IMR-90 (cell line): ENCODE results near the gene FBXW11. TPM values are rescaled to one million over a fixed set of nuclear protein-coding genes. Genes with fewer than 3 reads are reported as not detected.

ENCODE experiments used
- ATAC-seq: fragments of 200-7000 bp; cut with Tn5 transposase; 2 replicates; pipeline ENCODE4 v1.9.1; 2020; ENCODE audit warnings: low read depth, mild to moderate bottlenecking, moderate library complexity
- BruUV-seq: library from RNA; stranded (reverse); fragments of 400-500 nt; replicated peaks from 2 replicates; lab custom pipeline; 2021; lab: Mats Ljungman, UMichigan
- CTCF ChIA-PET: fragments of 300-600 bp; formaldehyde crosslinking; extraction: SDS; loops from one replicate; lab custom pipeline; 2021; ENCODE audit warnings: antibody characterized with exemption; lab: Yijun Ruan, JAX
- POLR2A ChIA-PET: fragments of 300-600 bp; sonication (Branson Sonifier 250); formaldehyde crosslinking; loops from one replicate; lab custom pipeline; 2022; ENCODE audit warnings: antibody characterized with exemption; ENCODE audit not compliant: unreplicated experiment; lab: Charles Lee
- DNase-seq: peaks from one replicate; pipeline ENCODE4 v3.0.0; 2013
- H2AFZ ChIP-seq: replicated peaks from 2 replicates; pipeline ENCODE3; 2013; ENCODE audit warnings: low read length, mild to moderate bottlenecking; ENCODE audit not compliant: poor library complexity
- H2AK5ac ChIP-seq: 2 replicates; pipeline ENCODE4 v1.6.1; 2013; ENCODE audit warnings: low read depth, low read length, inconsistent platforms
- H2AK9ac ChIP-seq: replicated peaks from 2 replicates; pipeline ENCODE3; 2013; ENCODE audit warnings: mild to moderate bottlenecking, low read depth, low read length, moderate library complexity; ENCODE audit not compliant: poor library complexity
- H2BK120ac ChIP-seq: 2 replicates; pipeline ENCODE4 v1.6.1; 2013; ENCODE audit warnings: low read depth, low read length, inconsistent platforms
- H2BK15ac ChIP-seq: 3 replicates; pipeline ENCODE4 v1.6.1; 2013; ENCODE audit warnings: low read depth, low read length, inconsistent platforms
- H2BK20ac ChIP-seq: 2 replicates; pipeline ENCODE4 v1.6.1; 2013; ENCODE audit warnings: low read depth, mild to moderate bottlenecking, inconsistent platforms, low read length, moderate library complexity
- H2BK5ac ChIP-seq: 2 replicates; pipeline ENCODE4 v1.6.1; 2013; ENCODE audit warnings: mild to moderate bottlenecking, low read depth, low read length, inconsistent platforms; ENCODE audit not compliant: poor library complexity, severe bottlenecking
- H3K14ac ChIP-seq: replicated peaks from 2 replicates; pipeline ENCODE4 v1.6.1; 2013; ENCODE audit warnings: low read depth, low read length, inconsistent platforms
- H3K18ac ChIP-seq: 2 replicates; pipeline ENCODE4 v1.6.1; 2013; ENCODE audit warnings: low read depth, low read length, control low read depth
- H3K23ac ChIP-seq: 2 replicates; pipeline ENCODE4 v1.6.1; 2013; ENCODE audit warnings: low read depth, low read length, inconsistent platforms
- H3K27ac ChIP-seq: 2 replicates; pipeline ENCODE4 v1.5.1; 2013; ENCODE audit warnings: mild to moderate bottlenecking, control low read depth, low read length; ENCODE audit not compliant: insufficient read depth
- H3K27me3 ChIP-seq: 2 replicates; pipeline ENCODE4 v1.6.1; 2013; ENCODE audit warnings: low read length; ENCODE audit not compliant: control insufficient read depth, insufficient read depth
- H3K36me3 ChIP-seq: 2 replicates; pipeline ENCODE4 v1.6.1; 2013; ENCODE audit warnings: low read length, mixed read lengths; ENCODE audit not compliant: control insufficient read depth, insufficient read depth
- H3K4ac ChIP-seq: 2 replicates; pipeline ENCODE4 v1.6.1; 2013; ENCODE audit warnings: low read depth, low read length, inconsistent platforms
- H3K4me1 ChIP-seq: 2 replicates; pipeline ENCODE4 v1.6.1; 2013; ENCODE audit warnings: low read length, mixed read lengths; ENCODE audit not compliant: control insufficient read depth, insufficient read depth
- H3K4me2 ChIP-seq: 2 replicates; pipeline ENCODE4 v1.6.1; 2013; ENCODE audit warnings: low read depth, mild to moderate bottlenecking, control low read depth, low read length, moderate library complexity
- H3K4me3 ChIP-seq: 2 replicates; pipeline ENCODE4 v1.5.1; 2013; ENCODE audit warnings: low read depth, mild to moderate bottlenecking, control low read depth, low read length, moderate library complexity; ENCODE audit not compliant: insufficient read depth
- H3K56ac ChIP-seq: 2 replicates; pipeline ENCODE4 v1.6.1; 2013; ENCODE audit warnings: low read length, inconsistent platforms; ENCODE audit not compliant: insufficient read depth; ENCODE audit errors: extremely low read depth
- H3K79me1 ChIP-seq, 2 experiments: 2 replicates each; pipeline ENCODE4 v1.6.1; 2013; ENCODE audit warnings: low read length in 2 of 2, inconsistent platforms in 1 of 2, low read depth in 1 of 2
- H3K9ac ChIP-seq: 2 replicates; pipeline ENCODE4 v1.6.1; 2013; ENCODE audit warnings: low read depth, low read length, control low read depth
- H3K9me1 ChIP-seq: 2 replicates; pipeline ENCODE4 v1.6.1; 2013; ENCODE audit warnings: low read length, inconsistent platforms; ENCODE audit not compliant: insufficient read depth
- H3K9me3 ChIP-seq: 2 replicates; pipeline ENCODE4 v1.6.1; 2013; ENCODE audit warnings: low read length; ENCODE audit not compliant: control insufficient read depth, insufficient read depth
- H4K20me1 ChIP-seq: 2 replicates; pipeline ENCODE4 v1.6.1; 2013; ENCODE audit warnings: low read length, inconsistent platforms; ENCODE audit not compliant: insufficient read depth
- H4K5ac ChIP-seq: 2 replicates; pipeline ENCODE4 v1.6.1; 2013; ENCODE audit warnings: mild to moderate bottlenecking, low read depth, low read length, control low read depth
- H4K8ac ChIP-seq, 2 experiments: 2 replicates each; pipeline ENCODE4 v1.6.1; 2013; ENCODE audit warnings: low read depth in 2 of 2, low read length in 2 of 2, control low read depth in 1 of 2, inconsistent platforms in 1 of 2
- H4K91ac ChIP-seq: 2 replicates; pipeline ENCODE4 v1.6.1; 2013; ENCODE audit warnings: low read depth, low read length, inconsistent platforms; ENCODE audit not compliant: insufficient read depth
- BHLHE40 ChIP-seq: fragments of 150-350 bp; IDR thresholded peaks from 2 replicates; pipeline ENCODE4 v1.6.1; 2016; ENCODE audit warnings: mild to moderate bottlenecking, low read depth, low read length
- CEBPB ChIP-seq: IDR thresholded peaks from 2 replicates; pipeline ENCODE4 v1.6.1; 2012; ENCODE audit warnings: low read depth, low read length, improper control_type of control experiment
- CHD1 ChIP-seq: IDR thresholded peaks from 2 replicates; pipeline ENCODE4 v1.6.1; 2012; ENCODE audit warnings: low read depth, low read length, improper control_type of control experiment
- CTCF ChIP-seq: conservative IDR thresholded peaks from 2 replicates; pipeline ENCODE4 v1.5.1; 2012; ENCODE audit warnings: mild to moderate bottlenecking, low read depth, low read length, improper control_type of control experiment
- ELK1 ChIP-seq: fragments of 150-350 bp; IDR thresholded peaks from 2 replicates; pipeline ENCODE4 v1.6.1; 2016; ENCODE audit warnings: low read depth, mild to moderate bottlenecking, low read length, moderate library complexity, borderline replicate concordance
- FOS ChIP-seq: fragments of 150-350 bp; IDR thresholded peaks from 2 replicates; pipeline ENCODE4 v1.6.1; 2016; ENCODE audit warnings: low read depth, low read length
- MAFK ChIP-seq: IDR thresholded peaks from 2 replicates; pipeline ENCODE4 v1.6.1; 2012; ENCODE audit warnings: low read depth, low read length, improper control_type of control experiment
- MAZ ChIP-seq: IDR thresholded peaks from 2 replicates; pipeline ENCODE4 v1.6.1; 2012; ENCODE audit warnings: low read depth, mild to moderate bottlenecking, low read length, improper control_type of control experiment, moderate library complexity, borderline replicate concordance
- MXI1 ChIP-seq: IDR thresholded peaks from 2 replicates; pipeline ENCODE4 v1.6.1; 2012; ENCODE audit warnings: low read depth, mild to moderate bottlenecking, low read length, moderate library complexity, borderline replicate concordance
- NFE2L2 ChIP-seq: fragments of 150-350 bp; IDR thresholded peaks from 2 replicates; pipeline ENCODE4 v1.6.1; 2016; ENCODE audit warnings: low read depth, mild to moderate bottlenecking, low read length
- POLR2A ChIP-seq: IDR thresholded peaks from 2 replicates; pipeline ENCODE4 v1.6.1; 2012; ENCODE audit warnings: mild to moderate bottlenecking, low read depth, low read length
- RAD21 ChIP-seq: IDR thresholded peaks from 2 replicates; pipeline ENCODE4 v1.6.1; 2012; ENCODE audit warnings: low read length, improper control_type of control experiment
- RCOR1 ChIP-seq: IDR thresholded peaks from 2 replicates; pipeline ENCODE4 v1.6.1; 2012; ENCODE audit warnings: mild to moderate bottlenecking, low read length, improper control_type of control experiment; ENCODE audit not compliant: insufficient replicate concordance
- RFX5 ChIP-seq: IDR thresholded peaks from 2 replicates; pipeline ENCODE4 v1.8.0; 2012; ENCODE audit warnings: low read depth, mild to moderate bottlenecking, low read length, moderate library complexity
- WGBS, 2 experiments: methylation state at CpG; one replicate each; pipeline versions ENCODE4 v1.1.5 to v1.1.7; 2013; ENCODE audit warnings: missing lambda C conversion rate in 2 of 2; ENCODE audit not compliant: insufficient read length in 1 of 2; ENCODE audit errors: extremely low coverage in 2 of 2; 5-methylcytosine and 5-hydroxymethylcytosine counted together
- dilution Hi-C: fragments of 300-500 bp; cut with HindIII; formaldehyde crosslinking; loops from one replicate; pipeline ENCODE4 v1.14.3; 2018; ENCODE audit warnings: low sequenced_read_pairs; ENCODE audit not compliant: unreplicated experiment
- in situ Hi-C: fragments of 300-500 bp; cut with MboI; formaldehyde crosslinking; loops from 3 replicates; pipeline ENCODE4 v1.14.3; 2019; ENCODE audit warnings: low sequenced_read_pairs, inconsistent platforms, mixed read lengths
- intact Hi-C: fragments of 100-400 bp; cut with micrococcal nuclease; formaldehyde crosslinking; loops from 2 replicates; pipeline ENCODE4 v1.10.0; 2022
- polyA plus RNA-seq, 3 experiments: library from polyadenylated mRNA; depleted of rRNA; stranded (reverse); fragments of >200 nt; gene quantifications; 2 replicates each; pipeline ENCODE4 v1.2.3, GENCODE V29; 2012; ENCODE audit warnings: low replicate concordance in 1 of 3
- total RNA-seq: library from RNA; depleted of rRNA; stranded (reverse); fragments of >200 nt; gene quantifications from 2 replicates; pipeline ENCODE4 v1.2.3, GENCODE V29; 2012
- TF ChIP-seq, protein P1 (sequence below): fragments of 150-350 bp; IDR thresholded peaks from 2 replicates; pipeline ENCODE4 v1.6.1; 2017; ENCODE audit warnings: mild to moderate bottlenecking, antibody characterized with exemption, low read length, low read depth

Gene FBXW11
- total and polyA plus RNA-seq, 2 of the 4 experiments (the other 2 are of a cell fraction), result 34.3 to 97.1 TPM

GRCh38 chr5:171838066-171838465, 168.4 kb downstream of the FBXW11 start:
- Histone ChIP-seq H3K4me3 (no peak overlapping the region), H3K56ac (no peak overlapping the region), H4K5ac (no peak overlapping the region), H3K4me2 (no peak overlapping the region), H4K91ac (no peak overlapping the region), H2BK15ac (no peak overlapping the region), H3K9me3 (peaks cover 4% of the 10 kb centered on the region), H3K27ac (no peak overlapping the region), H4K20me1 (no peaks in the 10 kb centered on the region), H2BK5ac (no peak overlapping the region), H2AK9ac (no peak overlapping the region), H3K23ac (no peak overlapping the region), H3K14ac (no peak overlapping the region), H2BK20ac (no peak overlapping the region), H2AFZ (no peak overlapping the region), H4K8ac (no peak overlapping the region), H2BK120ac (no peak overlapping the region), H3K27me3 (peaks cover 1% of the 10 kb centered on the region; the same call in 1 of the 2 replicates), H3K9me1 (no peaks in the 10 kb centered on the region), H3K36me3 (no peaks in the 10 kb centered on the region), H3K79me1 (no peaks in the 10 kb centered on the region), H3K18ac (no peak overlapping the region), H2AK5ac (no peak overlapping the region), H3K4me1 (no peaks in the 10 kb centered on the region), H3K4ac (no peak overlapping the region), H3K9ac (no peak overlapping the region)
- BruUV-seq, result no TSS peak
- ChIA-PET CTCF (no interaction called here), POLR2A (no interaction called here)
- WGBS, 2 experiments, result no CpG with 5 or more reads among the region's 12 CpGs
- no peak for DNase-seq
- intact Hi-C loops (no loop called here), in situ Hi-C loops (no loop called here), dilution Hi-C loops (no loop called here)
- TF ChIP-seq RFX5 (no peak), NFE2L2 (no peak), MXI1 (no peak), CTCF (no peak), RCOR1 (no peak), CEBPB (no peak), BHLHE40 (no peak), MAFK (no peak), CHD1 (no peak), ELK1 (no peak), MAZ (no peak), FOS (no peak), RAD21 (no peak), POLR2A (no peak)
- TF ChIP-seq, protein P1, sequence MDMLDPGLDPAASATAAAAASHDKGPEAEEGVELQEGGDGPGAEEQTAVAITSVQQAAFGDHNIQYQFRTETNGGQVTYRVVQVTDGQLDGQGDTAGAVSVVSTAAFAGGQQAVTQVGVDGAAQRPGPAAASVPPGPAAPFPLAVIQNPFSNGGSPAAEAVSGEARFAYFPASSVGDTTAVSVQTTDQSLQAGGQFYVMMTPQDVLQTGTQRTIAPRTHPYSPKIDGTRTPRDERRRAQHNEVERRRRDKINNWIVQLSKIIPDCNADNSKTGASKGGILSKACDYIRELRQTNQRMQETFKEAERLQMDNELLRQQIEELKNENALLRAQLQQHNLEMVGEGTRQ, result no peak
- no peak for ATAC-seq
